HG02870 (cell line): ENCODE data around the gene STMND1.
"Not testable (repeated sequence)": the region's sequence is repeated elsewhere in the genome, so short reads cannot be mapped to it uniquely, and the experiment has no call there.

ENCODE experiments used
- ATAC-seq: cut with Tn5 transposase; IDR thresholded peaks from one replicate; pipeline ENCODE4 v1.9.1; 2021; ENCODE audit warnings: mild to moderate bottlenecking, moderate library complexity; ENCODE audit not compliant: unreplicated experiment

STMND1 gene

GRCh38 chr6:17101422-17102257 is at the start of gene STMND1:
Gene STMND1 (plus strand): TSS chr6:17102050. CDS start chr6:17102258, 208 bp downstream.
- no peak for ATAC-seq

- no peak for ATAC-seq
These were observed 47.2 kb upstream of the STMND1 start for GRCh38 chr6:17054647-17055046.

- ATAC-seq: no peak
These were observed 44.5 kb upstream of the STMND1 start for GRCh38 chr6:17057322-17057721.

GRCh38 chr6:17058550-17058949 is 43.3 kb upstream of the STMND1 start:
- no peak for ATAC-seq

GRCh38 chr6:17059022-17059421 is 42.8 kb upstream of the STMND1 start:
- ATAC-seq: no peak

GRCh38 chr6:17059850-17060249 is 42.0 kb upstream of the STMND1 start:
- no peak for ATAC-seq

- no peak for ATAC-seq
These were observed 40.8 kb upstream of the STMND1 start for GRCh38 chr6:17061097-17061496.

- no peak for ATAC-seq
These were observed 38.9 kb upstream of the STMND1 start for GRCh38 chr6:17062871-17063440.

GRCh38 chr6:17064975-17065374 is 36.9 kb upstream of the STMND1 start:
- ATAC-seq: no peak

GRCh38 chr6:17066610-17067009 is 35.2 kb upstream of the STMND1 start:
- ATAC-seq: no peak

- not testable (repeated sequence) for ATAC-seq
These were observed 32.9 kb upstream of the STMND1 start for GRCh38 chr6:17068972-17069371.

GRCh38 chr6:17070400-17070799 is 31.4 kb upstream of the STMND1 start:
- ATAC-seq: not testable (repeated sequence)

- ATAC-seq: not testable (repeated sequence)
These were observed 28.3 kb upstream of the STMND1 start for GRCh38 chr6:17073596-17073995.

GRCh38 chr6:17081273-17081672 is 20.6 kb upstream of the STMND1 start:
- ATAC-seq: no peak

- no peak for ATAC-seq
These were observed 19.9 kb upstream of the STMND1 start for GRCh38 chr6:17081860-17082508.

- no peak for ATAC-seq
These were observed 18.5 kb upstream of the STMND1 start for GRCh38 chr6:17083397-17083796.

GRCh38 chr6:17086469-17086868 is 15.4 kb upstream of the STMND1 start:
- no peak for ATAC-seq

- ATAC-seq: no peak
These were observed 13.7 kb upstream of the STMND1 start for GRCh38 chr6:17088091-17088611.

- no peak for ATAC-seq
These were observed 10.7 kb upstream of the STMND1 start for GRCh38 chr6:17091122-17091521.

GRCh38 chr6:17093686-17094085 is 8.2 kb upstream of the STMND1 start:
- ATAC-seq: no peak

- ATAC-seq: no peak
These were observed 5.8 kb upstream of the STMND1 start for GRCh38 chr6:17096096-17096495.

GRCh38 chr6:17096652-17097051 is 5.2 kb upstream of the STMND1 start:
- no peak for ATAC-seq
